GM23248 (cell line): ENCODE measurements around the gene SMIM45.

Experiments
- DNase-seq: peaks from one replicate; pipeline ENCODE4 v3.0.0-alpha.2; 2015
- H2AFZ ChIP-seq: fragments of 200-600 bp; sonication (generic); 2 replicates; pipeline ENCODE4 v1.6.1; 2016; ENCODE audit warnings: antibody characterized with exemption
- H3F3A ChIP-seq: fragments of 200-600 bp; sonication (generic); 2 replicates; pipeline ENCODE4 v1.6.1; 2016; ENCODE audit warnings: mild to moderate bottlenecking, antibody characterized with exemption, mixed run types; ENCODE audit not compliant: insufficient read depth
- H3K27ac ChIP-seq: fragments of 200-600 bp; sonication (generic); 2 replicates; pipeline ENCODE4 v1.5.1; 2016; ENCODE audit warnings: mild to moderate bottlenecking
- H3K27me3 ChIP-seq: fragments of 200-600 bp; sonication (generic); replicated peaks from 2 replicates; pipeline ENCODE4 v1.6.1; 2016; ENCODE audit warnings: mild to moderate bottlenecking; ENCODE audit not compliant: insufficient read depth
- H3K36me3 ChIP-seq: fragments of 200-600 bp; sonication (generic); 2 replicates; pipeline ENCODE4 v1.6.1; 2016; ENCODE audit warnings: low read depth, mild to moderate bottlenecking
- H3K4me1 ChIP-seq: fragments of 200-600 bp; sonication (generic); 2 replicates; pipeline ENCODE4 v1.6.1; 2016; ENCODE audit warnings: mild to moderate bottlenecking; ENCODE audit not compliant: insufficient read depth
- H3K4me2 ChIP-seq: fragments of 200-600 bp; sonication (generic); one replicate; pipeline ENCODE4 v1.6.1; 2016; ENCODE audit warnings: mild to moderate bottlenecking; ENCODE audit not compliant: unreplicated experiment
- H3K4me3 ChIP-seq: fragments of 200-600 bp; sonication (generic); 2 replicates; pipeline ENCODE4 v1.5.1; 2016; ENCODE audit warnings: mild to moderate bottlenecking
- H3K79me2 ChIP-seq: fragments of 200-600 bp; sonication (generic); 2 replicates; pipeline ENCODE4 v1.6.1; 2016; ENCODE audit warnings: mild to moderate bottlenecking; ENCODE audit not compliant: insufficient read depth
- H3K9ac ChIP-seq: fragments of 200-600 bp; sonication (generic); 2 replicates; pipeline ENCODE4 v1.6.1; 2016; ENCODE audit warnings: mild to moderate bottlenecking
- H3K9me2 ChIP-seq: fragments of 200-600 bp; sonication (generic); 2 replicates; pipeline ENCODE4 v1.6.1; 2016; ENCODE audit warnings: mixed run types, mild to moderate bottlenecking, moderate library complexity; ENCODE audit not compliant: insufficient read depth
- H3K9me3 ChIP-seq: fragments of 200-600 bp; sonication (generic); one replicate; pipeline ENCODE4 v1.6.1; 2017; ENCODE audit warnings: low read depth
- H4K20me1 ChIP-seq: fragments of 200-600 bp; sonication (generic); 2 replicates; pipeline ENCODE4 v1.6.0; 2016; ENCODE audit not compliant: insufficient read depth
- EZH2 ChIP-seq: fragments of 200-600 bp; sonication (generic); IDR thresholded peaks from 2 replicates; pipeline ENCODE4 v1.6.1; 2018; ENCODE audit warnings: antibody characterized with exemption, mild to moderate bottlenecking; ENCODE audit not compliant: insufficient read depth, poor library complexity, severe bottlenecking
- EZH2phosphoT487 ChIP-seq: fragments of 200-600 bp; sonication (generic); IDR thresholded peaks from 2 replicates; pipeline ENCODE4 v1.6.1; 2018; ENCODE audit warnings: antibody characterized with exemption, moderate library complexity, mild to moderate bottlenecking, low read depth; ENCODE audit not compliant: insufficient read depth
- WGBS, 2 experiments: methylation state at CpG; one replicate each; pipeline ENCODE4 v1.1.6; 2015 to 2017; ENCODE audit warnings: low lambda C conversion rate in 2 of 2, low coverage in 1 of 2; ENCODE audit errors: missing lambda C conversion rate in 2 of 2; 5-methylcytosine and 5-hydroxymethylcytosine counted together
- in situ Hi-C: fragments of 300-500 bp; cut with MboI; formaldehyde crosslinking; loops from 2 replicates; pipeline ENCODE4 v1.15.0; 2020

The SMIM45 gene

GRCh38 chr22:41906822-41907221 is 45.1 kb upstream of the SMIM45 start:
- Histone ChIP-seq H3K4me2 (no peak overlapping the region), H3F3A (no peaks in the 10 kb centered on the region), H3K27ac (no peak overlapping the region), H3K9me2 (no peaks in the 10 kb centered on the region), H3K36me3 (no peaks in the 10 kb centered on the region), H3K27me3 (peaks cover 16% of the 10 kb centered on the region), H3K9me3 (no peaks in the 10 kb centered on the region), H2AFZ (no peak overlapping the region), H3K9ac (no peak overlapping the region), H3K4me1 (peaks cover 5% of the 10 kb centered on the region), H3K79me2 (no peaks in the 10 kb centered on the region), H3K4me3 (no peak overlapping the region), H4K20me1 (no peaks in the 10 kb centered on the region)
- in situ Hi-C loops: no loop called here
- WGBS, 2 experiments: 98 to 99% methylated on average over 5 of the region's 5 CpGs
- TF ChIP-seq EZH2phosphoT487 (no peak), EZH2 (no peak)
- DNase-seq: no peak

- Histone ChIP-seq H3F3A (no peaks in the 10 kb centered on the region), H3K27me3 (peaks cover 25% of the 10 kb centered on the region), H3K9me3 (no peaks in the 10 kb centered on the region), H3K9me2 (no peaks in the 10 kb centered on the region), H4K20me1 (no peaks in the 10 kb centered on the region), H3K4me2 (no peak overlapping the region), H2AFZ (no peak overlapping the region), H3K27ac (no peak overlapping the region), H3K9ac (no peak overlapping the region), H3K36me3 (no peaks in the 10 kb centered on the region), H3K79me2 (no peaks in the 10 kb centered on the region), H3K4me1 (peaks cover 5% of the 10 kb centered on the region), H3K4me3 (no peak overlapping the region)
- in situ Hi-C loops: no loop called here
- no peak for TF ChIP-seq EZH2phosphoT487
- no peak for TF ChIP-seq EZH2
- DNase-seq: peak; percentile 33
- 64 to 70% methylated on average over 10 of the region's 10 CpGs for WGBS, 2 experiments
Observed at GRCh38 chr22:41907436-41908401, 44.2 kb upstream of the SMIM45 start.

GRCh38 chr22:41908411-41909309 is 43.3 kb upstream of the SMIM45 start:
- Histone ChIP-seq H2AFZ (no peak overlapping the region), H3K36me3 (no peaks in the 10 kb centered on the region), H3K4me3 (no peak overlapping the region), H3K9me3 (no peaks in the 10 kb centered on the region), H4K20me1 (no peaks in the 10 kb centered on the region), H3K9me2 (no peaks in the 10 kb centered on the region), H3K4me2 (no peak overlapping the region), H3K9ac (no peak overlapping the region), H3F3A (no peaks in the 10 kb centered on the region), H3K27me3 (peaks cover 33% of the 10 kb centered on the region), H3K79me2 (no peaks in the 10 kb centered on the region), H3K27ac (no peak overlapping the region), H3K4me1 (peaks cover 5% of the 10 kb centered on the region)
- TF ChIP-seq EZH2: no peak
- WGBS, 2 experiments: 85 to 86% methylated on average over 14 of the region's 14 CpGs
- DNase-seq: no peak
- in situ Hi-C loops: no loop called here

GRCh38 chr22:41909310-41910049 is 42.5 kb upstream of the SMIM45 start:
- 52 to 55% methylated on average over 49 to 51 of the region's 55 CpGs for WGBS, 2 experiments
- no peaks in the 10 kb centered on the region for H3K9me3 ChIP-seq
- no peak for DNase-seq
- no peak overlapping the region for H3K9ac ChIP-seq
- peaks cover 5% of the 10 kb centered on the region for H3K4me1 ChIP-seq
- H3K9me2 ChIP-seq: no peaks in the 10 kb centered on the region
- no peak overlapping the region for H3K4me3 ChIP-seq
- in situ Hi-C loops: no loop called here
- no peak overlapping the region for H2AFZ ChIP-seq
- TF ChIP-seq EZH2phosphoT487 (no peak), EZH2 (no peak)
- no peaks in the 10 kb centered on the region for H3K36me3 ChIP-seq
- H3K79me2 ChIP-seq: no peaks in the 10 kb centered on the region
- H3K27me3 ChIP-seq: peaks cover 33% of the 10 kb centered on the region
- no peaks in the 10 kb centered on the region for H3F3A ChIP-seq
- H4K20me1 ChIP-seq: no peaks in the 10 kb centered on the region
- H3K27ac ChIP-seq: no peak overlapping the region
- H3K4me2 ChIP-seq: no peak overlapping the region
